ENCODE data around the gene LRRC8C.

LRRC8C gene

GRCh38 chr1:89706700-89707012, 73.7 kb downstream of the LRRC8C start:
- peak; percentile 51 to 57 for DNase-seq

- DNase-seq, result no peak
Measured at GRCh38 chr1:89708751-89709375, 75.9 kb downstream of the LRRC8C start.

- DNase-seq, result no peak
Measured at GRCh38 chr1:89710498-89711139, 77.7 kb downstream of the LRRC8C start.

- DNase-seq, result no peak
Measured at GRCh38 chr1:89711140-89711778, 78.3 kb downstream of the LRRC8C start.

GRCh38 chr1:89712420-89712819, 79.5 kb downstream of the LRRC8C start:
- DNase-seq, result no peak

- no peak for DNase-seq
Measured at GRCh38 chr1:89715677-89716076, 82.8 kb downstream of the LRRC8C start.

- peak; percentile 83 to 85 for DNase-seq
Measured at GRCh38 chr1:89719502-89720306, 86.8 kb downstream of the LRRC8C start.

- no peak for DNase-seq
Measured at GRCh38 chr1:89720839-89721238, 87.9 kb downstream of the LRRC8C start.

- peak; percentile 63 to 69 for DNase-seq
Measured at GRCh38 chr1:89721351-89721750, 88.4 kb downstream of the LRRC8C start.

- no peak for DNase-seq
Measured at GRCh38 chr1:89723144-89723543, 90.2 kb downstream of the LRRC8C start.

- DNase-seq, result peak; percentile 45 to 53
Measured at GRCh38 chr1:89723863-89724262, 90.9 kb downstream of the LRRC8C start.

GRCh38 chr1:89724369-89725010, 91.6 kb downstream of the LRRC8C start:
- DNase-seq, result peak; percentile 89 to 90

GRCh38 chr1:89725011-89725370, 92.1 kb downstream of the LRRC8C start:
- no peak for DNase-seq

- DNase-seq, result peak; percentile 12 to 14
Measured at GRCh38 chr1:89725631-89726030, 92.7 kb downstream of the LRRC8C start.

- DNase-seq, result no peak
Measured at GRCh38 chr1:89727517-89728312, 94.8 kb downstream of the LRRC8C start.

GRCh38 chr1:89728381-89728780, 95.5 kb downstream of the LRRC8C start:
- DNase-seq, result no peak

GRCh38 chr1:89732206-89732605, 99.3 kb downstream of the LRRC8C start:
- DNase-seq, result no peak

GRCh38 chr1:89732643-89733222, 99.8 kb downstream of the LRRC8C start:
- DNase-seq, result no peak

GRCh38 chr1:89733748-89734147, 100.8 kb downstream of the LRRC8C start:
- no peak for DNase-seq

GRCh38 chr1:89734442-89734841, 101.5 kb downstream of the LRRC8C start:
- DNase-seq, result no peak

- DNase-seq, result no peak
Measured at GRCh38 chr1:89735479-89735878, 102.6 kb downstream of the LRRC8C start.

All from Kasumi-1 (cell line).